ENCODE results near the gene FAM184A.

- TF ChIP-seq CTCF (conservative IDR thresholded peaks at IDR 0.05; ENCODE audit: low read length), result no peak
- no peak for TF ChIP-seq EZH2phosphoT487 (IDR thresholded peaks at IDR 0.05; ENCODE audit: borderline replicate concordance)
These were observed 43.0 kb downstream of the FAM184A start for GRCh38 chr6:119035459-119035858.

Measured in Loucy (cell line).